H1 (cell line): ENCODE data around the gene SH3GL1. TPM values are rescaled to one million over a fixed set of nuclear protein-coding genes. Genes with fewer than 3 reads are reported as not detected.

Experiments
- CTCF ChIA-PET: fragments of 300-600 bp; sonication (Branson Sonifier 250); formaldehyde crosslinking; loops from one replicate; lab custom pipeline; 2021; ENCODE audit not compliant: partially characterized antibody; lab: Charles Lee
- POLR2A ChIA-PET: fragments of 300-600 bp; sonication (Branson Sonifier 250); formaldehyde crosslinking; loops from one replicate; lab custom pipeline; 2021; ENCODE audit warnings: inconsistent platforms; ENCODE audit not compliant: partially characterized antibody; lab: Charles Lee
- DNase-seq, 2 experiments: peaks; one replicate each; pipeline versions ENCODE4 v3.0.0 to v3.0.0-alpha.2; 2010 to 2022; ENCODE audit warnings: low spot score in 2 of 2, low read depth in 1 of 2, mixed read lengths in 1 of 2
- FAIRE-seq: peaks from 2 replicates; lab custom pipeline; 2011; peaks lifted over from hg19 to GRCh38; lab: Jason Lieb, UNC
- H2AFZ ChIP-seq: 2 replicates; pipeline ENCODE4 v1.8.1; 2012; ENCODE audit warnings: low read length, inconsistent platforms
- H2AK5ac ChIP-seq: 2 replicates; pipeline ENCODE4 v1.6.1; 2013; ENCODE audit warnings: low read depth, low read length
- H2BK120ac ChIP-seq: replicated peaks from 2 replicates; pipeline ENCODE3; 2013; ENCODE audit warnings: low read depth, low read length, inconsistent platforms
- H2BK12ac ChIP-seq: 2 replicates; pipeline ENCODE4 v1.6.1; 2013; ENCODE audit warnings: low read depth, low read length
- H2BK15ac ChIP-seq: 2 replicates; pipeline ENCODE4 v1.6.1; 2013; ENCODE audit warnings: low read length
- H2BK20ac ChIP-seq: 2 replicates; pipeline ENCODE4 v1.6.1; 2013; ENCODE audit warnings: low read length
- H2BK5ac ChIP-seq: 2 replicates; pipeline ENCODE4 v1.6.1; 2013; ENCODE audit warnings: low read depth, low read length
- H3K14ac ChIP-seq: 2 replicates; pipeline ENCODE4 v1.6.1; 2013; ENCODE audit warnings: inconsistent platforms; ENCODE audit not compliant: insufficient read length
- H3K18ac ChIP-seq: 2 replicates; pipeline ENCODE4 v1.6.1; 2013; ENCODE audit warnings: low read length; ENCODE audit errors: extremely low read depth
- H3K23ac ChIP-seq: 2 replicates; pipeline ENCODE4 v1.6.1; 2013; ENCODE audit warnings: inconsistent platforms; ENCODE audit not compliant: insufficient read length
- H3K23me2 ChIP-seq: 2 replicates; pipeline ENCODE4 v1.6.1; 2013; ENCODE audit warnings: low read depth, low read length
- H3K27ac ChIP-seq: 2 replicates; pipeline ENCODE4 v1.6.1; 2011; ENCODE audit warnings: low read depth, low read length, inconsistent platforms
- H3K27me3 ChIP-seq, 4 experiments: replicated peaks in 1 of 4; 1 replicate in 1 of 4; 2 replicates in 3 of 4; pipeline versions ENCODE4 v1.6.1 to v1.8.1; 2011 to 2013; ENCODE audit warnings: low read length in 3 of 4, mild to moderate bottlenecking in 3 of 4, inconsistent platforms in 2 of 4, mixed read lengths in 2 of 4, moderate library complexity in 1 of 4; ENCODE audit not compliant: control insufficient read depth in 3 of 4, insufficient read depth in 3 of 4; ENCODE audit errors: extremely low read depth in 1 of 4
- H3K36me3 ChIP-seq, 4 experiments: 2 replicates each; pipeline versions ENCODE4 v1.6.1 to v1.8.1; 2011 to 2013; ENCODE audit warnings: mild to moderate bottlenecking in 4 of 4, low read length in 3 of 4, moderate library complexity in 2 of 4, control low read depth in 1 of 4, inconsistent platforms in 1 of 4; ENCODE audit not compliant: insufficient read depth in 4 of 4, control insufficient read depth in 2 of 4
- H3K4ac ChIP-seq: replicated peaks from 2 replicates; pipeline ENCODE3; 2013; ENCODE audit warnings: low read length, low read depth, mixed read lengths, inconsistent platforms; ENCODE audit not compliant: insufficient read length
- H3K4me1 ChIP-seq, 4 experiments: replicated peaks in 1 of 4; 1 replicate in 1 of 4; 2 replicates in 3 of 4; pipeline versions ENCODE4 v1.6.1 to v1.8.1; 2011 to 2013; ENCODE audit warnings: low read length in 3 of 4, inconsistent platforms in 2 of 4, mixed read lengths in 1 of 4; ENCODE audit not compliant: insufficient read depth in 4 of 4, control insufficient read depth in 3 of 4
- H3K4me2 ChIP-seq, 2 experiments: 2 replicates each; pipeline versions ENCODE4 v1.6.1 to v1.8.1; 2011 to 2013; ENCODE audit warnings: low read depth in 2 of 2, low read length in 2 of 2, control low read depth in 1 of 2, inconsistent platforms in 1 of 2, mild to moderate bottlenecking in 1 of 2; ENCODE audit not compliant: insufficient read depth in 1 of 2
- H3K4me3 ChIP-seq, 4 experiments: fragments of 200-600, 300-600 bp in 1 of 4; sonication (generic), shearing (Covaris generic), sonication (Bioruptor Twin) in 1 of 4; 2 replicates each; pipeline versions ENCODE4 v1.5.1 to v1.8.1; 2011 to 2016; ENCODE audit warnings: low read length in 4 of 4, low read depth in 3 of 4, control low read depth in 2 of 4, inconsistent platforms in 2 of 4, mild to moderate bottlenecking in 2 of 4, mixed read lengths in 1 of 4, moderate library complexity in 1 of 4; ENCODE audit not compliant: insufficient read depth in 2 of 4; ENCODE audit errors: extremely low read depth in 1 of 4
- H3K56ac ChIP-seq: replicated peaks from 2 replicates; pipeline ENCODE3; 2013; ENCODE audit warnings: low read depth, mild to moderate bottlenecking, mixed read lengths, low read length, inconsistent platforms; ENCODE audit not compliant: insufficient read length
- H3K79me1 ChIP-seq: 2 replicates; pipeline ENCODE4 v1.6.1; 2013; ENCODE audit warnings: low read depth, low read length, control low read depth
- H3K79me2 ChIP-seq, 2 experiments: 2 replicates each; pipeline versions ENCODE4 v1.6.1 to v1.8.1; 2012 to 2013; ENCODE audit warnings: low read length in 2 of 2, mild to moderate bottlenecking in 2 of 2, inconsistent platforms in 1 of 2; ENCODE audit not compliant: insufficient read depth in 2 of 2, control insufficient read depth in 1 of 2
- H3K9ac ChIP-seq, 4 experiments: replicated peaks in 1 of 4; 1 replicate in 1 of 4; 2 replicates in 3 of 4; pipeline versions ENCODE4 v1.6.1 to v1.8.1; 2011 to 2013; ENCODE audit warnings: low read depth in 3 of 4, low read length in 3 of 4, control low read depth in 2 of 4, mild to moderate bottlenecking in 2 of 4, moderate library complexity in 2 of 4, inconsistent platforms in 1 of 4; ENCODE audit errors: extremely low read depth in 1 of 4
- H3K9me3 ChIP-seq, 2 experiments: 2 replicates each; pipeline versions ENCODE4 v1.6.1 to v1.8.1; 2012 to 2013; ENCODE audit warnings: mild to moderate bottlenecking in 2 of 2, moderate library complexity in 2 of 2, control low read depth in 1 of 2, inconsistent platforms in 1 of 2, low read depth in 1 of 2, low read length in 1 of 2, mixed read lengths in 1 of 2; ENCODE audit not compliant: insufficient read depth in 2 of 2
- H4K20me1 ChIP-seq, 2 experiments: replicated peaks in 1 of 2; 2 replicates each; pipeline versions ENCODE3 to v1.8.1; 2011 to 2013; ENCODE audit warnings: inconsistent platforms in 2 of 2, low read length in 2 of 2, mild to moderate bottlenecking in 1 of 2; ENCODE audit not compliant: insufficient read depth in 2 of 2, control insufficient read depth in 1 of 2
- H4K5ac ChIP-seq: 2 replicates; pipeline ENCODE4 v1.6.1; 2013; ENCODE audit warnings: low read length, low read depth, mixed read lengths, inconsistent platforms; ENCODE audit not compliant: insufficient read length
- H4K8ac ChIP-seq: 2 replicates; pipeline ENCODE4 v1.8.0; 2013; ENCODE audit warnings: mild to moderate bottlenecking, moderate library complexity, low read length, inconsistent platforms; ENCODE audit not compliant: insufficient read depth; ENCODE audit errors: extremely low read depth
- H4K91ac ChIP-seq: replicated peaks from 2 replicates; pipeline ENCODE3; 2013; ENCODE audit warnings: low read length, mixed read lengths, inconsistent platforms; ENCODE audit not compliant: insufficient read length
- RAD21 ChIP-seq, 2 experiments: IDR thresholded peaks in 1 of 2; conservative IDR thresholded peaks in 1 of 2; 2 replicates each; pipeline ENCODE4 v1.6.1; 2011; ENCODE audit warnings: low read depth in 2 of 2, low read length in 2 of 2, improper control_type of control experiment in 1 of 2, inconsistent platforms in 1 of 2, mild to moderate bottlenecking in 1 of 2, moderate library complexity in 1 of 2
- TEAD4 ChIP-seq: IDR thresholded peaks from 2 replicates; pipeline ENCODE4 v1.6.1; 2012; ENCODE audit warnings: low read depth, low read length, inconsistent platforms, mixed read lengths
- WGBS, 2 experiments: shearing (Covaris generic) in 1 of 2; methylation state at CpG; one replicate each; pipeline versions ENCODE4 v1.1.6 to v1.1.7; 2013 to 2015; ENCODE audit warnings: low lambda C conversion rate in 2 of 2, mixed read lengths in 2 of 2, inconsistent platforms in 1 of 2, low coverage in 1 of 2, missing lambda C conversion rate in 1 of 2; ENCODE audit not compliant: insufficient replicate concordance in 2 of 2, insufficient coverage in 1 of 2, insufficient read length in 1 of 2; ENCODE audit errors: extremely low coverage in 1 of 2, missing lambda C conversion rate in 1 of 2; 5-methylcytosine and 5-hydroxymethylcytosine counted together
- polyA plus RNA-seq, 7 experiments: library from polyadenylated mRNA; depleted of rRNA in 3 of 7; stranded (reverse) in 5 of 7; unstranded in 2 of 7; fragments of >200 nt in 5 of 7; fragments of 200-250 nt in 2 of 7; gene quantifications; 1 replicate in 5 of 7; 2 replicates in 1 of 7; 4 replicates in 1 of 7; pipeline versions ENCODE4 v1.2.1 to v1.2.3, GENCODE V29; 2011 to 2013; ENCODE audit warnings: missing spikeins in 2 of 7, mixed read lengths in 2 of 7
- total RNA-seq: library from RNA; stranded (reverse); fragmentation: NEBNext Ultra II Directional; extraction: Animal tissue kit (Norgen Biotek cat#: 25700); gene quantifications from 2 replicates; pipeline ENCODE4 v1.2.1, GENCODE V29; 2021

Gene SH3GL1
- total and polyA plus RNA-seq, 2 of the 8 experiments (the other 6 are each of a cell fraction or from before 2014, with no cell fraction given): 81.5 to 102 TPM

- Histone ChIP-seq H3K36me3 (peaks cover 0 to 8% (median 0%) of the 10 kb centered on the region in 4 experiments; a peak in 2 of 8 replicates), H3K4me1 (peaks cover 0 to 6% (median 3%) of the 10 kb centered on the region in 4 experiments; a peak in 5 of 7 replicates), H3K4ac (no peak overlapping the region), H3K27me3 (no peaks in the 10 kb centered on the region; a peak in 1 of 7 replicates), H2AK5ac (no peak overlapping the region), H3K23me2 (peaks cover 12% of the 10 kb centered on the region; the same call in 1 of the 2 replicates), H2AFZ (no peak overlapping the region), H3K79me1 (no peaks in the 10 kb centered on the region), H2BK15ac (no peak overlapping the region), H3K4me3 (peak overlapping the region; percentile 32 to 67 (median 50); a peak in 6 of 8 replicates), H4K8ac (peak overlapping the region; percentile 21; the same call in 1 of the 2 replicates), H3K9ac (no peak overlapping the region), H3K14ac (no peak overlapping the region), H2BK20ac (no peak overlapping the region), H4K20me1 (peaks cover 4 to 15% of the 10 kb centered on the region in 2 experiments), H4K91ac (no peak overlapping the region), H3K27ac (no peak overlapping the region), H2BK120ac (no peak overlapping the region), H4K5ac (peak overlapping the region; percentile 64), H2BK12ac (no peak overlapping the region), H3K56ac (no peak overlapping the region), H2BK5ac (no peak overlapping the region), H3K79me2 (no peaks in the 10 kb centered on the region), H3K18ac (peak overlapping the region; percentile 60; the same call in 1 of the 2 replicates), H3K9me3 (no peaks in the 10 kb centered on the region), H3K23ac (no peak overlapping the region), H3K4me2 (peak overlapping the region; percentile 88 to 95)
- TF ChIP-seq TEAD4 (no peak), RAD21 (IDR thresholded peaks at IDR 0.05 in 1 of 2, conservative IDR thresholded peaks at IDR 0.05 in 1 of 2; ENCODE audit: low read depth in 2 of 2, low read length in 2 of 2) (peak in 1 of 2 experiments; percentile 19; a peak in 1 of 4 replicates)
- DNase-seq (peak in 1 of 2 experiments; percentile 87), FAIRE-seq (no peak)
- POLR2A ChIA-PET: interaction anchor here (0.6 to 1.4 kb wide), 7 partner anchors 10 to 138 kb away, joined by 3 to 7 read pairs (median 3); partner anchors contain the start of genes FSD1, MPND and STAP2
- CTCF ChIA-PET: interaction anchor here (0.6 to 1.3 kb wide), 5 partner anchors 12 to 61 kb away, joined by 3 to 8 read pairs (median 4); partner anchors contain the start of gene MPND
- 16% methylated on average over 6 of the region's 13 CpGs; no CpG with 5 or more reads in 1 of the 2 experiments for WGBS, 2 experiments
These were observed 72.5 kb downstream of the SH3GL1 start for GRCh38 chr19:4327877-4328242.
